GM19395 (cell line): ENCODE results near the gene DSC1.

Experiments
- ATAC-seq: cut with Tn5 transposase; IDR thresholded peaks from one replicate; pipeline ENCODE4 v1.9.1; 2021; ENCODE audit warnings: mild to moderate bottlenecking, moderate library complexity; ENCODE audit not compliant: unreplicated experiment

The DSC1 gene

DNA sequence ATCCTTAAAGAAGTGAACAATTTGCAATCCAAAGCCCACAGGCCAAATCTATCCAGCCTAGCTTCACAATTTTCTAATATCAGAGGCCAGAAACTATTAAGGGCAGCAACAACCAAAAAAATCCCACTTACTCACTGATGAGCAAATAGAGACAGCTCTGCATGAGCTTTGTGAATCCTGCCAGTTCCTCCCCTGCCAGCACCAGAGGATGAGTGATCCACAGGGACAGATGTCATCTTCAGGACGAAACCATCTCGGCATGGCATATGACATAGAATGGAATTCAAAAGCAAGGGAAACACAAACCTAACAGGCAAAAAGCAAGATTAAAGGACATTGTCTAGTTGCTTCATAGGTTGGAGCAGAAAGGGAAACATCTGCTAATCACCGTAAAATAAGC is 58.2 kb downstream of the DSC1 start:
- ATAC-seq: no peak

DNA sequence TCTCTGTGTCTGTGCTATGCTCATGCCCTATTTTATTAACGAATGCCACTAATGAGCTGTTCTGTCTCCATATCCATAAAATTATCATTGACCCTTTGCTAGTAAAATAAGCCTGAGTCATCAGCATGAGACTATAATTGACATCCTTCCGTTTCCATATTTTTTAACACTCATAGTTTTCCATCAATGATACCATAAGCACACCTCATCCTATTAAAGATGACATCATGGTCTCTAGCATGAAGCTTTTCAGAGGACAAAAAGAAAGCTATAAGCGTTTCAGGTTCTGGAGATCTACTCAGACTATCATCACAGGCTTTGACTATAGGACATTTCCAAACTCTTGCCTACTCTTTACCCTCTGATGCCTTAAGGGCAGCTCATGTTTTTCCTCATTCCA is 59.2 kb downstream of the DSC1 start:
- no peak for ATAC-seq

DNA sequence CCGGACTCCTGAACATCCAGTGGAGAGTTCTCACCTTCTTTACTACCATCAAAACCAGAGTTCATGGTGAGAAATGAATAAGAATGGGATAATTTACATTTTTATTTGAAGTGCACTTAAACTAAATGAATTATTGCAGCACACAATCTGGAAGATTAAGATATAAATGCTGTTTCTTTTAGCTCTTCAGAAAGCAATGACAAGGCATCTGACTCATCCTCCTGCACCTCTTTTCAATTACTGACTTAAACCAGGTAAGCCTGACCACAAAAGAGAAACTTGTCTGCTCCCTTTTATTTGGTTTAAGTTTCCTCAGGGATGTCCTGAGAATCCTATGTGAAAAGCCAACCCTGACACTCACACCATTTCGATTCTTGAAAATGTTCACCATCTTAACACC is 59.7 kb downstream of the DSC1 start:
- no peak for ATAC-seq

- ATAC-seq: no peak
Observed at GRCh38 chr18:31102025-31102684, 60.5 kb downstream of the DSC1 start, which contains the start of gene DSC2. DSC2 (minus strand) TSS chr18:31102421; CDS start chr18:31101971, 450 bp downstream.

GRCh38 chr18:31101183-31102024 is 61.3 kb downstream of the DSC1 start:
- ATAC-seq: no peak

DNA sequence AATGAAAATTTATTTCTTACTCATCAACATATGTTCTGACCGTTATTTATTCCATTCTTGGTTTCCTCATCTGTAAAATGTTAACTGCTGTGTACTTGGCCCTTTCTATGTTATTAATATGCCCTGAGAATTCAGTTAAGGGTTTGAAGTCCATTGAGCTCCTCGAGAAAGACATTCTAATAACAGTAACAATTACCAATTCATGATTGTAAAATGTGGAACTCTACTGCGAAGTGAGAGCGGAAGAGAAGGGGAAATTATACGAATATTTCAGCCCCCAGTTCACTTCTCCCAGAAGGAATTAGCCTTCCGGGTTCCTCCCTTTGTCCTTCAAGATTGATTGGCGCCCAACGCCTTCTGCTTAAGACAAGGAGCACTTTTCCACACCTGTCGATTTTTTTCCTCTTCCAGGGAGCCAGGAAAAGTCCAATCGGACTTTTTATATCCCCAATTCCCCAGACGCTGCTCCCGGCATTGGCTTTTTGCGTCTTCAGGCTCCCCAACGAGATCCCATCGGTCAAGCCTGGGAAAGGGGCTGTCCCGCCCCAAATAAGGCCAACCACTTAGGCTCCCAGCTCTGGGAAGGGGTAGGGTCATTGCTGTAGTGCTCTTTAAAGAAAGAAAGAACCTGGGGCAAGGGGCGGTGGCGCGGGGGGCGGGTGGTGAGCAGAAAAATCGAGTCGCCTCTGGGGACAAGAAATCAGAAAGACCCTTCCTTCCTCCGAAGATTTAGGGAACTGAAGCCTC is 62.0 kb downstream of the DSC1 start:
- no peak for ATAC-seq

DNA sequence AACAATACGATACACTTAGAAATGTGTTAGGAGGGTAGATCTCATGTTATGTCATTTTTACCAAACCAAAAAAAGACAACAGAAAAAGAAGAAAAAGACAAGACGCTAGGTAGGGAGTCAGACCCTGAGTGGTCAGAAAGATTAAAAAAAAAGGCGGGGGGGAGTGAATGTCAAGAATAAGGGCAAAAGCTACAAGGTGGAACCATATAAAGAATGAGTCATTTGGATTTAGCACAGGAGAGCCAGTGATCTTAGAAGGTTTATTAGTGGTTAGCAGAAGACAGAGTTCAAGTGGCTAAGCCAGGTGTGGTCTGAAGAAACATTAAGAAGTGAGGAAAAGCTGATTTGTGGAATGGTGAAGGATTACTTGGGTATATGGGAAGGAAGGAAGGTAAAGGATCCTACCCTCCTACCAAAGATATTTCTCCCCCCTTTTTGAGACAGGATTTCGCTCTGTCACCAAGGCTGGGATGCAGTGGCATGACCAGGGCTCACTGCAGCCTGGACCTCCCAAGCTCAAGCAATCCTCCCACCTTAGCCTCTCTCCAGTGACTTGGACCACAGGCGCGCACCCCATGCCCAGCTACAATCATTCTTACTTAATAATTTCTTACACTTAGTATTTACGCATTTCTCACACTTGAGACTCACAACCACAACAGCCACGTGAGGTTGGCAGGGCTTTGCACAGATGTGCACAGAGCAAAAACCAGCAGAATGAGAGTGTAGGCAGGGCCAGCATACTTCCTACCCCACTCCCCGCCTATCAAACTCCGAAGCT is 63.0 kb downstream of the DSC1 start:
- no peak for ATAC-seq

DNA sequence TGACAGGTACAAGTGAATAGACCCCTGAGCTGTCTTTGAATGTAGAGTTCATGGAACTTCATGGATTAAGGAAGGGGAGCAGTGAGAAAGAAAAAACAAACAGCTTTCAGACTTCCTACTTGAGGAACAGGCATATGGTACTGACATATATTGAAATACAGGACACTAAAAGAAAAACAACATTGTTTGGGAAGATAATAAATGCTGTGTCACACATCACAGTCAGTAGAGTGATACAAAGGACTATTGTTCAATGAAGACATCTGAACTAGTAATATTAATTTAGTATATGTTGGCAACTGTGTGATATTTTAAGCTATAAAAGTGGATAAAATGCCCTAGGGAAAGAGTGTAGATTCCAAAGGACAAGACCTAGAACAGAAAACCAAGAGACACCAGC is 63.8 kb downstream of the DSC1 start:
- ATAC-seq: no peak

- ATAC-seq: no peak
Observed at GRCh38 chr18:31097666-31098065, 65.0 kb downstream of the DSC1 start.

- no peak for ATAC-seq
Observed at GRCh38 chr18:31093880-31094279, 68.8 kb downstream of the DSC1 start.

DNA sequence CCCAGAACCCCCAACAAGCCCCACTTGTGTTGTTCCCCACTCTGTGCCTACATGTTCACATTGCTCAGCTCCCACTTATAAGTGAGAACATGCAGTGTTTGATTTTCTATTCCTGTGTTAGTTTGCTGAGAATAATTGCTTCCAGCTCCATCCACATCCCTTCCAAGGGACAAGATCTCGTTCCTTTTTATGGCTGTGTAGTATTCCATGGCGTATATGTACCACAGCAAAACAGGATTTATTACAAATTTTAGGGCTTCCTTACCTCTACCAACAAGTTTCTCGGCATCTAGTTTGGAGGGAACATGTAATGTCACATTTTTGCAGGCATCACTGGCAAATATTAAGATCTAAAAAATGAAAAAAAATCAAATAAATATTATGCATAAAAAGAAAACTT is 69.4 kb downstream of the DSC1 start:
- ATAC-seq: no peak

DNA sequence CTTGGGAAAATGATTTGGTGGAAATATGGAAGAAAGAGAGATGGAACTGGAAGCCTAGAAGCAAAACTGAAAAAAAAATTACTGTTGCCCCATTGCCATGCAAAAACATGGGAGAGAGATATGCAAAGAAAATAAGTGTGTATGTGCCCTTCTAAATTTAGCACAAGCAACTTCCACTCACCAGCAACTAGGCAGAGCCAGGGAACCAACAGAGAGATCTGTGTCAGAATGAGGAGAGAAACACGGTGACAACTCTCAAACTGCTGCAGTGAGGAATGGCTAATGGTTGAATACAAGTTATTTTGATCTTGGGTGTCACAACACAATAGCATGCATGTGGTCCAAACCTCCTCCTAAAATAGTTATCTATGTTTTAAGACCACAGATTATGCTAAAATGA is 71.3 kb downstream of the DSC1 start:
- no peak for ATAC-seq

GRCh38 chr18:31088532-31088931 is 74.1 kb downstream of the DSC1 start:
- ATAC-seq: no peak

DNA sequence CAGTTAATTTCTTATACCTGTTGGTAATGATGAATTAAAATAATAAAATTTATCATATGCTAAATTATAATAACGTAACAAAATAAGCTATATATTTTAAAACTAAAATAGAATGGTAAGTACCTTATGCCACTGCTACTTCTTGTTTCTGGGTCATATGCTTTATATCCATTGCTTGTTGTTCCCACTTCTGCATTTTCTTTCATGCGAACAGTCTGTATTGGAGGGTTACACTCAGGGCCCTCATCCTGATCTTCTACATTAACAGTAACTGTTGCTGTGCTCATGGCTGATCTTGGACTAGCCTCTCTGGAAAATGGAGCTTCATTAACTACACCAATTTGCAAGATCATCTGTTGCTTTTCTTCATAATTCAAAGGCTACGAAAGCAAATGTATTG is 82.7 kb downstream of the DSC1 start:
- ATAC-seq: no peak
